Raji (cell line): Measurements from ENCODE around the gene CIAPIN1.

Experiments used
- POLR2A ChIP-seq: IDR thresholded peaks from 2 replicates; pipeline ENCODE4 v1.6.1; 2011; ENCODE audit warnings: low read depth, low read length, control low read depth; ENCODE audit not compliant: insufficient read depth

Gene CIAPIN1

DNA sequence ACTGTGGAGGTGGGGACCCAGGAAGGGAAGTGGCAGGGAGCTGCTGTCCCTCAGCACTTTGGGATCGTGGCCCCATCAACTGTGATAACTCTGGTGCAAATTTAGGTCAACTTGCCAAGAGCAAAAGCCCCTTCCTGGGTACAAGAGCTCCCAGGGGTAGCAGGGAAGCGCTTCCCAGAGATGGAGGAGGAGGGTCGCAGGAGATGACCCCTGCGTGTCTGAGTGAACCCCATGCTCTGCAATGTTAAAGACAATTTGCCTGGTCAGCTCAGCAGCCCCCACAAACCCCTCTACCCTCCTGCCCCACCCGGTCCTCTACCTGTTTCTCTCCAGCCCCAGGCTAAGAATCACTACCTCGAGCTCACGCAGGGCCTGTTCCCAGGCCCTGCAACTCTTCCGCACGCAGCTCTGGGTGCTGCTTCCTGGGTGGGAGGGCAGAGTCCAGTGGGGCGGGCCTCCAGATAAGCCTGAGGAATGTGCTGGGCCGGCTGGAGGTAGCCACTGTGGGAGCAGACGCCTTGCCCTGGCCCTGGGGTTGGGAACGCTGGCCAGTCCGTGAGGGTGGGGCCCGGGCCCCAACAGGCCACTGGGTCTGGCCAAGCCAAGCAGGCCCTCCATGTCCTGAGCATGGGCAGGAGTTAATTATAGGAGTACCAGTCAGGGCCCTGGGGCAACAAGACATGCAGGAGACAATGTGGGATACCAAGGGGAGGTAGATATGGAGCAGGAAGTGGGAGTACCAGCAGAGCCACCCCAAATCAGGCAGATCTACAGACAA lies 33.0 kb upstream of the CIAPIN1 start:
- no peak for TF ChIP-seq POLR2A

GRCh38 chr16:57479205-57479975 lies 32.2 kb upstream of the CIAPIN1 start:
- no peak for TF ChIP-seq POLR2A

DNA sequence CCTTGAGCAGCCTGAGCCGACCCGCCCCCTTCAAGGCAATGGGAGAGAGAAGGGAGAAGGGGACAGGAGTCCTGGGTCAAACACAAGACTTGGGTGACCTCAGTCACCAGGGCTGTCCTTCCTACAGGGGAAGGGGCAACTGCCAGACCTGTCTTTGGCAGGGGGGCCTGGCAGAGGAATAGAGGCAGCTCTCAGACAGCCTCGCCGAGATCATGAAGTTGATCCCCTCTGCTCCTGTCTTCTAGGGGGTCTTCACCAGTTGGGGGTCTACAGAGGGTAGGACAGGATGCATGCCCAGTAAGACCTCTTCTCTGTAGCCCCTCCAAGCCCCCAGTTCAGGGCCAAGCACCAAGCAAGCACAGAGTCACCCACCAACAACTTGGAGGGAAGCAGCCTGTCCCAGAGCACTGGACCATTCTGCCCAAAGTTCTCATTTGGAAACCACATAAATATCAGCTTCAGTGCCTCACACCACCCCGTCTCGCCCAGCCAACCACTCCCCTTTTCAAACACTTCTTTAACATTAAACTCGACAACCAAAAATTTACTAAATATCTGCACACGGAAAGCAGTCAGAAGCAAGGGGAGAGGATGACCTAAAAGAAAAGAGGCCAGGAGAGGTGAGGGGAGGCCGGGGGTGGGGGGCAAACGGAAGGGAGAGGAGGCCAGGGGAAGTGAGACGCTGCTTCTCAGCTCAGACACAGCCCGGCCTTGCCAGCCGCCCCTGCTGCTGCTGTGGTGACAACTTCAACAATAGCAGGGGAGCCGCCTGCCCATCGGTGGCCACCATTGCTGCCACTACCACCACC lies 31.4 kb upstream of the CIAPIN1 start:
- no peak for TF ChIP-seq POLR2A

DNA sequence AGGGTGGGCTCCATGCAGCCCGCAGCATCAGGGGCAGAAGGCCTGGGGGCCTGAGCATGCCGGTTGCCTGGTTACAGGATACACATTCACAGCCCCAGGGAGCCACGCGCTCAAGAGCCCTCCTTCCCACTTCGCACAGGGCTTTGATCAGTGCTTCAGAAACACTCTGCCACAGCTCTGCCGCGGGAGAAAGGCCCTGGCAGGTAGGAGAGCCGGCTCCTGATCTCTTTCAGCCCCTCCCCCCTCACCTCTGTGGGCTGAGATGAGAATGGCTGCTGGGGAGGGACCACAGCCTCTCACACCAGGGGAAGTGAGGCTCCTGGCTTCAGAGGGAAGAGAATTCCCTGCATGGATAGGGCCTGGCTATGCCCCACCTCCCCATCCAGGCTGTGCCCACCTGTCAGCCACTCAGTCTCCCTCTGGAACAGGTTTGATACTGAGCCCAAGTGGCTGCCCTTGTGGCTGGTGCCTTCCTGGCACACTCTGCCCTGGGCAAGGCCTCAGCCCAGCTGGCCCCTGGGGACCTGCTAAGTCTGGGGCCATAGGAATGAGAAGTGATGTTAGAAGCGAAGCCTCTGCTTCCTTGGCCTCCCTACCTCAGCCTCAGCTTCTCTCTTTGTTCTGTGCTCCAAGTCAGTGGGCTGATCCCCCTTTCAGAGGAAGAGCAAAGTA lies 30.5 kb upstream of the CIAPIN1 start:
- TF ChIP-seq POLR2A: no peak

DNA sequence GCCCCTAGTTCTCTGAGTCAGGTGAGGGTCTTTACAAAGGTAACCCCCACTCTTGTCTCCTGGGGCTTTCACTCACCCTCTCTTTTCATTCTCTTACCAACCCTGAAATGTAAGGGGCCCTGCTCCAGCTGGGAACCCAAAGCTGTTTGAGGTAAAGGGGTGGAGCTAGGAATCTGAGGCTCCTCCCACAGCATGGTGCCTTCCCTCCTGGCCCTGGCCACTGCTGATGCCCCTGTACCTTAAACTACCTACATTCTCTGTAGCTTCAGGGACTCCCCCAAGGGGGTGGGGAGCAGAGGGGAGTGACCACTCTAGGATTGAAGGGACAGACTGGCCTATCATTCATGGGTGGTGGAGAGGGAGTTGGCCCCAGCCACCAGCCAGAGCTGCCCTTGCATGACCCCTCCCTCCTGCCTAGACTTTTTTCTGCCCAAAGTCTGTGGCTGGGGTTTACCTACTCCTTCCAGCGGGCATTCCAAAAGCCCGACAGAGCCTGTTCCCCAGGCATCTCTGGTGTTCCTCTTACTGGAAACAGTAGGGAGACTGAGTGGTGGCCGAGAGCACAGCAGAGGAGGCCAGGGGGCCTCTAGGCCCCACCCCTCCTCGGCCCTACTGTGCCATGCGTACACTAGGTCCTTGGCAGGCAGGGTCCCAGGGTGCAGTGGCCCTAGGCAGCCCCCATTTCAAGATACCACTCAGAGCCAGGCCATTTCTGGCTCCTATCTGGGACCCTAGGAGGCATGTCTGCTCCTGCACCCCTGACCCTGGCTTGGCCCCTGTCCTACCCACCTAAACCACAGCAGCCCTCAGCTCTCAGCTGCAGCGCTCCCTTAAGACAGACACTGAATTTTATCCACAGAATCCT lies 29.6 kb upstream of the CIAPIN1 start:
- no peak for TF ChIP-seq POLR2A

DNA sequence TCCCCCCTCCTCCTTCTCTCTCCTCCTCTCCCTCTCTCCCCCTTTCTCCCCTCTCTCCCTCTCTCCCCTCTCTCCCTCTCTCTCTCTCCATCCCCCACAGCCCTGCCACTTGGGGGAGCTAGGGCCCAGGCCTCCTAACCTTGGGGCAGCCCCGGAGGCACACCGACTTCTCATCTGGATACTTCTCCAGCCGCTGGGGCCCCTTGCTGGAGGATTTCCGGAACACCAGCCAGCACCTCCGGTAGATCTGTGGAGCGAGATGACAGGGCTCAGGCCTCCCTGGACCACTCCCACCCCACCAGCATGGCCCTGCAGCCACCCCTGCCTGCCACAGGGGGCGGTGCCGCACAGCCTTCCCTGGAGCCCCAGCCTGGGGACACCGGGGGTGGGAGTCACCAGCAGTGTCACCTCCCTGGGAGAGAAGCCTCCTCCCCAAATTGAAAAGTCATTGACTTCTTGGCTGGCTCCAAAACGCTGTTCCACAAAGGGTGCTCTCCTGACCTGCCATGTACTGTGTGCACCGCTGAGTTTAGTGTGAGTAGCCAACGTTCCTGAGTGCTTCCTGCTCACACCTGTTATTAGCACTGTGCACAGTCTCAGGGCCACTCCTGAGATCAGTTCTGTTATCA lies 28.6 kb upstream of the CIAPIN1 start:
- TF ChIP-seq POLR2A: no peak

DNA sequence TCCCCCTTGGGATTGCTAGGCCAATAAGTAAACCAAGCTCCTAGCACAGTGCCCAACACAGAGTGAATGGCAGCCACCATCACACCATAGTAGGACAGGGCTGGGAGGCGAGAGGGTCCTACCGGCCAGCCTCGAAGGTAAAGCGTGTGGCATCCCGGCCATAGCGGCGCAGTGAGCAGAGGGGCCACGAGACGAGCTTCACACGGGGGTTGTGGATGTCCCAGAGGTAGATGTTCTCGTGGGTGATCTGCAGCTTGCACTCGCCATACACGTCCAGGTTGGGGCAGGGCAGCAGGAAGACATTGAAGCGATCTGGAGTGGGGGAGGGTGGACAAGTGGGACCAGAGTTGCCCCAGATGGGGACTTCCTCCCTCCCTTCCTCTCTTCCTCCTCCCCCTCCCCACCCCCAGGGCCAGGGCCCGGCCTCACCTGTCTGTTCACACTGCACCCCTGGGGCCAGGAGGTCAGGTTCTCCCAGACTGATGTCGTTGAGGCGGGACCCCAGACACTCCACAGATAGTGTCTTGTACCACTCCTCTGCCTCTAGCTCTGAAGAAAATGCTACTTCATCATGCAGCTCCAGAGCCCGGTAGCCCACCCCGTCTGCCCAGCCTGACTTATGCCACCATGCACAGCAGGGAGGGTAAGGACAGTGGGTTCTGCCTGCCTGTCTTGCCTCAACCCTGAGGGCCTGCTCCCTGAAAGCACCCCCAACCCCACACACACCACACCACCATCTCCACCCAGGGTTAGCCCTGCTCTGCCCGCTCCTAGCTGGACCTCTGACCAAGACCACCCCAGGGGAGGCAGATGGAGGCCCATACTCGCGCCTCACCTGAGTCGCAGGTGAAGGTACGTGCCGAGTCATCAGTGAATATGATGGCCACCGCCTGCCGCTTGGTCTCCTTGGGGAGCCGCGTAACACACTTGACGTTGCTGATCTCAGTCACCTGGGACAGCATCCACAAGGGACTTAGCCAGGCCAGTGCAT lies 27.8 kb upstream of the CIAPIN1 start:
- TF ChIP-seq POLR2A: no peak

DNA sequence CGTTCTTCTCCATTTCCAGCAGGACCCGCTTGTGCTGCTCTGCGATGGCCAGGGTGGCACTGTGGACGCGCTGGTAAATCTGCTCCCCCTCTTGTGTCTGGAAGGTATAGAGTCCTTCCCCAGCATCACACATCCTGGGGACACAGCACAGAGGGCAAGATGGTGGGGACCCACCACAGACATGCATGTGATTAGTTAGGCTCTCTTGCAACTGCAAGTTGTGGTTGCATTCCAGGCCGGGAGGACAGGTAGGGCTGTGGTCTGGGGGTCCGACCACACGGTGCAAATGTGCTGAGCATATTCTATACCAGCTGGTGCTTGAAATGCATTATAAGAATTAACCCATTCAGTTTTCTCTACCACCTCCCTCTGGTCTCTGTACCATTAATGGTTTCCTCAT lies 26.7 kb upstream of the CIAPIN1 start:
- TF ChIP-seq POLR2A: no peak

GRCh38 chr16:57473176-57473840 lies 26.1 kb upstream of the CIAPIN1 start:
- no peak for TF ChIP-seq POLR2A

- no peak for TF ChIP-seq POLR2A
These were observed 25.5 kb upstream of the CIAPIN1 start for GRCh38 chr16:57472665-57473060.

DNA sequence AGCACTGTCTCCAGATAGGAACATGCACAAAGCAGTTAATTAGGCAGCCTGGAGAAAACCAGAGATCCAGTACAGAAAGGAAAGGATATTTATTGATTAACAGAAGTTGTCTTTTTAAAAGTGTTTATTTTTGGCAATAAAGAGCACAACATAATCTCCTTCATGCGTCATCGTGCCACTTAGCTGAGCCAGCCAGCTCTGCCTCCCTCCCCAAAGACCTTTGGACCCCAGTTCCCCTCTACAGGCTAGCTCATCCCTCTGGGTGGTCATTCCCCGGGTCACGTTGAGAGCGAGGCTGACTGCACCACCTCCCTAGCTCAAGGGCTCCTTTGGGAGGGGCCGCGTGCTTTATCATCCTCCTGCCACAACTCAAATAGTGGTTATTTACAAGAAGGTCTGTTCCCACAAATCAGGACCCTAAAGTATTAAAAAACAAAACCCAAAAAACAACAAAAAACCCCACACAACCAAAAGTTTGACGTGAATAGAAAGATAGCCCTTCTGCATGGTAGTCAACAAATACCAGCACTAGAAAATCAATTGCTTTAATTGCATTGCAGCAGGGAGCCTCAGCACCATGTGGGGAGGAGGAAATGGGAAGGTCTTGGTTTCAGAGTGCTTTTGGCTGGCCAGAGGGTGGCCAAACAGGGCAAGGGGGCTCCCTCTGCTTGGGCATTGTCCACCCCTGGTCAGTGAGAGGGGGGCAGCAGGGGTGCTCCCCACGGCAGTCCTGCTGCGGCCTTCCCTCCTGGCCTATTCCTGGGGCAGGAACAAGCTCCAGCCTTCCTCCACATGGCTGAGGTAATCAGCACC lies 24.9 kb upstream of the CIAPIN1 start:
- TF ChIP-seq POLR2A: no peak
